Measurements from ENCODE around the gene SETD5. TPM values are rescaled to one million over a fixed set of nuclear protein-coding genes. Genes with fewer than 3 reads are reported as not detected.
"Not testable (repeated sequence)": the region's sequence is repeated elsewhere in the genome, so short reads cannot be mapped to it uniquely, and the experiment has no call there.

Gene SETD5
- total RNA-seq, 2 experiments from 2014 or later, result 120 to 214 TPM

DNA sequence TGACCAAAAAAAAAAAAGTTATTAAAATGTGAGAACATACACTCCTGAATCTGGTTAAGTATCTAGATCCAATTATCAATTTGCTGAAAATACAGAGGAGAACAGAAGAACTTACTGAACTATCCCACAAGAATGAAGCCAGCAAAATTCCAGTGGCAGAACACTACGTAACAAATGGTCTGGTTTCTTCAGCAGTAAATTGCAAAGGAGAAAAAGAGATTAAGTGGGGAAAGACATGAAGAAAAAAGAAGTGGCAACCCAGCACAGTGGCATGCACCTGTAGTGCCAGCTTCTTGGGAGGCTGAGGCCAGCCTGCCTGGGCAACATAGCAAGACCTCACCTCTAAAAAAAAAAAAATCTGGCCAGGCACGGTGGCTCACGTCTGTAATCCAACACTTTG, 94.1 kb downstream of the SETD5 start:
- Histone ChIP-seq H3K36me3 (ENCODE audit: insufficient read depth, low read length) (peaks cover 1% of the 10 kb centered on the region; the same call in 1 of the 2 replicates), H3K9me3 (ENCODE audit: low read length) (no peaks in the 10 kb centered on the region), H3K9me2 (ENCODE audit: insufficient read depth, low read length) (no peaks in the 10 kb centered on the region), H4K20me1 (ENCODE audit: insufficient read depth, low read length) (no peaks in the 10 kb centered on the region), H3K27ac (ENCODE audit: low read depth, low read length, poor library complexity, severe bottlenecking) (no peak overlapping the region), H2AFZ (ENCODE audit: low read length) (no peak overlapping the region), H3K4me3 (ENCODE audit: low read depth, low read length, poor library complexity, severe bottlenecking) (no peak overlapping the region), H3K79me2 (ENCODE audit: insufficient read depth, low read depth, low read length) (no peaks in the 10 kb centered on the region), H3K4me2 (ENCODE audit: low read length) (no peak overlapping the region), H3K4me1 (ENCODE audit: insufficient read depth, low read length, poor library complexity, severe bottlenecking) (no peaks in the 10 kb centered on the region)
- DNase-seq (ENCODE audit: low spot score), result no peak
- CTCF ChIA-PET (ENCODE audit: unreplicated experiment), result no interaction called here
- intact Hi-C loops (cut with micrococcal nuclease; ENCODE audit: unreplicated experiment), result no loop called here
- TF ChIP-seq, protein P1, sequence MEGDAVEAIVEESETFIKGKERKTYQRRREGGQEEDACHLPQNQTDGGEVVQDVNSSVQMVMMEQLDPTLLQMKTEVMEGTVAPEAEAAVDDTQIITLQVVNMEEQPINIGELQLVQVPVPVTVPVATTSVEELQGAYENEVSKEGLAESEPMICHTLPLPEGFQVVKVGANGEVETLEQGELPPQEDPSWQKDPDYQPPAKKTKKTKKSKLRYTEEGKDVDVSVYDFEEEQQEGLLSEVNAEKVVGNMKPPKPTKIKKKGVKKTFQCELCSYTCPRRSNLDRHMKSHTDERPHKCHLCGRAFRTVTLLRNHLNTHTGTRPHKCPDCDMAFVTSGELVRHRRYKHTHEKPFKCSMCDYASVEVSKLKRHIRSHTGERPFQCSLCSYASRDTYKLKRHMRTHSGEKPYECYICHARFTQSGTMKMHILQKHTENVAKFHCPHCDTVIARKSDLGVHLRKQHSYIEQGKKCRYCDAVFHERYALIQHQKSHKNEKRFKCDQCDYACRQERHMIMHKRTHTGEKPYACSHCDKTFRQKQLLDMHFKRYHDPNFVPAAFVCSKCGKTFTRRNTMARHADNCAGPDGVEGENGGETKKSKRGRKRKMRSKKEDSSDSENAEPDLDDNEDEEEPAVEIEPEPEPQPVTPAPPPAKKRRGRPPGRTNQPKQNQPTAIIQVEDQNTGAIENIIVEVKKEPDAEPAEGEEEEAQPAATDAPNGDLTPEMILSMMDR (conservative IDR thresholded peaks at IDR 0.05; ENCODE audit: low read length), result no peak
- TF ChIP-seq EZH2phosphoT487 (IDR thresholded peaks at IDR 0.05; ENCODE audit: borderline replicate concordance, low read depth, low read length), result no peak
- BruUV-seq (replicated peaks), result no TSS peak
- POLR2A ChIA-PET, result interaction anchor here (0.6 to 1.2 kb wide), 4 partner anchors 11 to 862 kb away, joined by 3 to 6 read pairs (median 4); no protein-coding TSS in a partner anchor

- H3K4me3 ChIP-seq (ENCODE audit: low read depth, low read length, poor library complexity, severe bottlenecking); POLR2A ChIA-PET; intact Hi-C loops (cut with micrococcal nuclease; ENCODE audit: unreplicated experiment); H2AFZ ChIP-seq (ENCODE audit: low read length); H4K20me1 ChIP-seq (ENCODE audit: insufficient read depth, low read length); H3K27ac ChIP-seq (ENCODE audit: low read depth, low read length, poor library complexity, severe bottlenecking); H3K36me3 ChIP-seq (ENCODE audit: insufficient read depth, low read length); BruUV-seq (replicated peaks); H3K79me2 ChIP-seq (ENCODE audit: insufficient read depth, low read depth, low read length); H3K9me3 ChIP-seq (ENCODE audit: low read length); H3K9me2 ChIP-seq (ENCODE audit: insufficient read depth, low read length); H3K4me2 ChIP-seq (ENCODE audit: low read length); CTCF ChIA-PET (ENCODE audit: unreplicated experiment); DNase-seq (ENCODE audit: low spot score); H3K4me1 ChIP-seq (ENCODE audit: insufficient read depth, low read length, poor library complexity, severe bottlenecking): not testable (repeated sequence)
Observed at GRCh38 chr3:9494036-9494435, 96.6 kb downstream of the SETD5 start.

- no peak for TF ChIP-seq EZH2phosphoT487 (IDR thresholded peaks at IDR 0.05; ENCODE audit: borderline replicate concordance, low read depth, low read length)
- TF ChIP-seq, protein P1 (conservative IDR thresholded peaks at IDR 0.05; ENCODE audit: low read length), result no peak
- Histone ChIP-seq H3K36me3 (ENCODE audit: insufficient read depth, low read length) (no peaks in the 10 kb centered on the region), H3K27ac (ENCODE audit: low read depth, low read length, poor library complexity, severe bottlenecking) (no peak overlapping the region), H3K4me2 (ENCODE audit: low read length) (no peak overlapping the region), H3K4me3 (ENCODE audit: low read depth, low read length, poor library complexity, severe bottlenecking) (no peak overlapping the region), H4K20me1 (ENCODE audit: insufficient read depth, low read length) (no peaks in the 10 kb centered on the region), H2AFZ (ENCODE audit: low read length) (no peak overlapping the region), H3K79me2 (ENCODE audit: insufficient read depth, low read depth, low read length) (no peaks in the 10 kb centered on the region), H3K4me1 (ENCODE audit: insufficient read depth, low read length, poor library complexity, severe bottlenecking) (no peaks in the 10 kb centered on the region), H3K9me3 (ENCODE audit: low read length) (no peaks in the 10 kb centered on the region), H3K9me2 (ENCODE audit: insufficient read depth, low read length) (no peaks in the 10 kb centered on the region)
- POLR2A ChIA-PET, result interaction anchor here (0.9 kb wide), 1 partner anchor 131 kb away, joined by 3 read pairs; no protein-coding TSS in a partner anchor
- no TSS peak for BruUV-seq (replicated peaks)
- DNase-seq (ENCODE audit: low spot score), result no peak
- CTCF ChIA-PET (ENCODE audit: unreplicated experiment), result no interaction called here
- intact Hi-C loops (cut with micrococcal nuclease; ENCODE audit: unreplicated experiment), result no loop called here
Observed at GRCh38 chr3:9496893-9497292, 99.5 kb downstream of the SETD5 start.

Measured in OCI-LY7 (cell line).